ENCODE data around the gene ATP6V0D1.

DNA sequence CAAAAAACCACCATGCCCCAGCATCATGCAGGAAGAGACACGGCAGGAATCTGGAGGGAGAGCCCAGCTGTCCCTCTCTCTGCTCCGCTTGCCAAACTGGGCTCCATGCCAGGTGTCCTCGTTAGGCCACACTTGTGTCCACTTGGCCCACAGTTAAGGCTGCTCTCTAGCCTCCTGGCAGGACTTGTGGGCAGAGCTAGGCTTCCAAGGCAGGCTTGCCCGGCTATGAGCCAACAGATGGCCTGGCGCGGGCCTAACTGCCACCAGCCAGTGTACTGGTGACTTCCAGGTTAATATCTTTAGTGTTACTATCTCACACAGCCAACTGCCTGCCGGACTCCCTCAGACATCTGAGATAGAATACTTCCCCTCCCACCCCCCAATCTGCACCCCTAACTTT, 10.6 kb downstream of the ATP6V0D1 start:
- TF ChIP-seq EP300 (conservative IDR thresholded peaks at IDR 0.05; ENCODE audit: poor library complexity, severe bottlenecking) (no peak), POLR2AphosphoS5 (IDR thresholded peaks at IDR 0.05) (no peak), EZH2 (IDR thresholded peaks at IDR 0.05; ENCODE audit: borderline replicate concordance, insufficient read depth, low read length, poor library complexity, severe bottlenecking) (no peak), SMC3 (conservative IDR thresholded peaks at IDR 0.05; ENCODE audit: poor library complexity) (no peak), RAD21 (conservative IDR thresholded peaks at IDR 0.05) (no peak), MXI1 (conservative IDR thresholded peaks at IDR 0.05; ENCODE audit: poor library complexity, severe bottlenecking) (no peak)
- TF ChIP-seq, protein P1, sequence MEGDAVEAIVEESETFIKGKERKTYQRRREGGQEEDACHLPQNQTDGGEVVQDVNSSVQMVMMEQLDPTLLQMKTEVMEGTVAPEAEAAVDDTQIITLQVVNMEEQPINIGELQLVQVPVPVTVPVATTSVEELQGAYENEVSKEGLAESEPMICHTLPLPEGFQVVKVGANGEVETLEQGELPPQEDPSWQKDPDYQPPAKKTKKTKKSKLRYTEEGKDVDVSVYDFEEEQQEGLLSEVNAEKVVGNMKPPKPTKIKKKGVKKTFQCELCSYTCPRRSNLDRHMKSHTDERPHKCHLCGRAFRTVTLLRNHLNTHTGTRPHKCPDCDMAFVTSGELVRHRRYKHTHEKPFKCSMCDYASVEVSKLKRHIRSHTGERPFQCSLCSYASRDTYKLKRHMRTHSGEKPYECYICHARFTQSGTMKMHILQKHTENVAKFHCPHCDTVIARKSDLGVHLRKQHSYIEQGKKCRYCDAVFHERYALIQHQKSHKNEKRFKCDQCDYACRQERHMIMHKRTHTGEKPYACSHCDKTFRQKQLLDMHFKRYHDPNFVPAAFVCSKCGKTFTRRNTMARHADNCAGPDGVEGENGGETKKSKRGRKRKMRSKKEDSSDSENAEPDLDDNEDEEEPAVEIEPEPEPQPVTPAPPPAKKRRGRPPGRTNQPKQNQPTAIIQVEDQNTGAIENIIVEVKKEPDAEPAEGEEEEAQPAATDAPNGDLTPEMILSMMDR (IDR thresholded peaks at IDR 0.05; ENCODE audit: poor library complexity, severe bottlenecking): no peak
